Measurements from ENCODE around the gene RNF25.

- TF ChIP-seq CTCF (optimal IDR thresholded peaks at IDR 0.05 in 1 of 3, IDR thresholded peaks at IDR 0.05 in 1 of 3, conservative IDR thresholded peaks at IDR 0.05 in 1 of 3; ENCODE audit: extremely low read depth in 1 of 3, insufficient read depth in 2 of 3, low read length in 3 of 3) (no peak), EZH2 (IDR thresholded peaks at IDR 0.05; ENCODE audit: low read length) (no peak)
Observed at GRCh38 chr2:218711550-218711929, 39.7 kb upstream of the RNF25 start.
